Putamen (tissue), 1 donor: ENCODE measurements around the gene TNK2.
"Not testable (repeated sequence)": the region's sequence is repeated elsewhere in the genome, so short reads cannot be mapped to it uniquely, and the experiment has no call there.

ENCODE experiments used
- DNase-seq: peaks from one replicate; pipeline ENCODE4 v3.0.0-alpha.2; 2016; ENCODE audit warnings: low spot score

Gene TNK2

GRCh38 chr3:195850857-195851543, 57.4 kb downstream of the TNK2 start:
- peak; percentile 86 for DNase-seq

DNA sequence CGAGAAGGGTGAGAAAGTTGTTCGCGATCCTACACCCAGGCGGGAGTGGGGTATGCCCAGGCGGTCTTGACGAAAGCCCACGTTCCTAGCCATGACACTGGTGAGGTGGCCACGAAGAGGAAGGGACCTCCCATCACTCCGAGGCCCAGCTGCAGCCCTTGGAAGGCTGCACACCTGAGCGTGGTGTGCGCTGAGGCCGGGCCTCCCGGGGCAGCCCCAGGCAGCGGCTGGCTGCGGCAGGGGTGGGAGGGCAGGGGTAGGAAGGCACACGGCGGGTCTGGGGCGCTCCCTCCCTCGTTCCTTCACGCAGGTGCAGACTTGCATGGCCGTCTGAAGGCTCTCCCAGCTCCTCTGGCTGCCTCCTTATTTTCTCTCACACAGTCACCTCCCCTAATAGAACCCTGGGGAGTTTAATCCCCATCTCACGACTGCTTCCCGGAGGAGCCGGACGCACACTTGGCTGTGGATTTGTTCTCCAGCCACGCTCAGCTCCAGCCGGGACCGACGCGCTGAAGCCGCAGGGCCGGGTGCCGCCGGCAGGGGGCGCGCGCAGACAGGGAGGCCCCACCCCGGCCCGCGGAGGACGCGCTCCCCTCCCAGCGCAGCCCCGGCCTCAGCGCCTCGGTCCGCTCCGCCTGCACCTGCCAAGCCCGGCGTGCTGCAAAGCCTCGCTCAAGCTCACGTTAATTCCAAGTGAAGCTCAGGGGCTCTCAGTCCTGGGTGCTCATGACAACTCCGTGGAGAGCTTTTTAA, 58.9 kb downstream of the TNK2 start:
- no peak for DNase-seq

DNA sequence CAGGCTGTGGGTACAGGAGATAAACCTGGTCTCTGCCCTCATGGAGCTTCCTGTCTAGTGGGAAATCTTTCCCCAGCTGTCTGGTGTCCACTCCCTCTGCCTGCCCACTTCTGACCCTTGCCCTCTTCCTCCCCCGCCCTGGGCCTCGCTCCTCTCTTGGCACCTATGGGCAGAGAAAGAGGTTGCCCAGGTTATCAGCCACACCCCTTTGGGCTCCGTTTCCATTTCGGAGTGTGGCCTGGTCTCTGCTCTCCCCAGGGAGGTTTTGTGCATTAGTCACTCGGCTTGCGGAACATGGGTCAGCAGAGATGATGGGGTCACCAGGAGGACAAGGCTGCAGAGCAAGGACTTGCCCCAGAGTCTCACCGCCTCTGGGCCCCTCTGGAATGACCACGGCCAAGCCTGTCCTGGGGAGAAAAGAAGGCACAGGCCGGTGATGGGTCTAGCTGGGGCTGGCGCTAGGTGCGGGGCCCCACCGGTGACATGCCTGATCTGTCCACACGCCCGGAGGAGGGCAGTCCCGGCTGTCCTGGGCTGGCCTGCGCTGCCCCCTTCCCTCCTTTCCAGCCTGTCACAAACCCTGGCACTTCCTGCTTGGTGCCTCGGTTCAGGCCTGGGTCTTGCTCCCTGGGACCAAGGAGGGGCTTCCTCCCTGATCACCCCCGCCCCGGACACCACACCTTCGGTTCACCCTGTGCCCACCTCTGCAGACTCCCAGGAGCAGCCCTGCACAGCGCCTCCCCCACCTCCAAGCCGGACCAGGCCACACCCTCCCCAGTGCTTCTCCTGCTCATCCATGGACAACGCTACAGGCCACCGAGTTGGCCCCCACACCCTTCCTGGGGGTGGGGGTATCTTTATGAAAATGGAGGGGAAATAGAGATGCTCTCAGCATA, 61.0 kb downstream of the TNK2 start:
- no peak for DNase-seq

DNA sequence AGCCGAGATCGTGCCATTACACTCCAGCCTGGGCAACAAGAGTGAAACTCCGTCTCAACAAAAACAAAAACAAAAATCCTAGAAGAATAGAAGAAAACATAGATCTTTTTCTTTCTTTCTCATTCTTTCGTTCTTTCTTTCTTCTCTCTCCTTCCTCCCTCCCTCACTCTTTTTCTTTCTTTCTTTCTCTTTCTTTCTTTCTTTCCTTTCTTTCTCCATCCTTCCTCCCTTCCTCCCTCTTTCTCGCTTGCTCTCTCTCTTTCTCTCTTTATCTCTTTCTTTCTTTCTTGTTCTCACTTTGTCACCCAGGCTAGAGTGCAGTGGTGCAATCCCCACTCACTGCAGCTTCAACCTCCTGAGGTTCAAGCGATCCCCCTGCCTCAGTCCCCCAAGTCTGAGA, 62.9 kb downstream of the TNK2 start:
- DNase-seq, result no peak

DNA sequence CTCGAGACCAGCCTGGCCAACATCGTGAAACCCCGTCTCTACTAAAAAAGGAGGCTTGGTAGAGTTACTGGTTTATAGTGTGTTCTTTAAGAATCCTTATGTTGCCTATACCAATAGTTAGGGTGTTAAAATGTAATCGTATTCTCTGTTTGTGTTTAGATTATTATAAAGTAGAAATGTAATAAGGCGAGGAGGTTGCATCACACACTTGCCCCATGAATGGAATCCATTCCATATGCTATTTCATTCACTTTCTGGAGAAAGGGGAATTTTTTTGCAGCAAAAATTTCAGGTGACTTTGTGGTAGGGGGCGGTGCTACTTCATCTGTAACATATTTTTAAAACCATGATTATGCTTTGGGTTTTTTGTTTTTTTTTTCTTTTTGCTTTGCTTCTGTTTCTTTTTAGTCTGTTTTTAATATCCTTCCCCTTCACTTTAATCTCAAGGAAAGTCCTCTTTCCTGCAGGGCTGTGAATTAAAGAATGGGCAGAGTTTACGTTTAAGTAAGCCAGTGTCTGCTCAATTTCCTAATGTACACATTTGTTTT, 63.6 kb downstream of the TNK2 start:
- no peak for DNase-seq

- no peak for DNase-seq
Observed at GRCh38 chr3:195839260-195840010, 68.9 kb downstream of the TNK2 start.

GRCh38 chr3:195838714-195839113, 69.6 kb downstream of the TNK2 start:
- no peak for DNase-seq

- DNase-seq, result no peak
Observed at GRCh38 chr3:195836476-195837135, 71.7 kb downstream of the TNK2 start.

- no peak for DNase-seq
Observed at GRCh38 chr3:195835791-195836190, 72.6 kb downstream of the TNK2 start.

DNA sequence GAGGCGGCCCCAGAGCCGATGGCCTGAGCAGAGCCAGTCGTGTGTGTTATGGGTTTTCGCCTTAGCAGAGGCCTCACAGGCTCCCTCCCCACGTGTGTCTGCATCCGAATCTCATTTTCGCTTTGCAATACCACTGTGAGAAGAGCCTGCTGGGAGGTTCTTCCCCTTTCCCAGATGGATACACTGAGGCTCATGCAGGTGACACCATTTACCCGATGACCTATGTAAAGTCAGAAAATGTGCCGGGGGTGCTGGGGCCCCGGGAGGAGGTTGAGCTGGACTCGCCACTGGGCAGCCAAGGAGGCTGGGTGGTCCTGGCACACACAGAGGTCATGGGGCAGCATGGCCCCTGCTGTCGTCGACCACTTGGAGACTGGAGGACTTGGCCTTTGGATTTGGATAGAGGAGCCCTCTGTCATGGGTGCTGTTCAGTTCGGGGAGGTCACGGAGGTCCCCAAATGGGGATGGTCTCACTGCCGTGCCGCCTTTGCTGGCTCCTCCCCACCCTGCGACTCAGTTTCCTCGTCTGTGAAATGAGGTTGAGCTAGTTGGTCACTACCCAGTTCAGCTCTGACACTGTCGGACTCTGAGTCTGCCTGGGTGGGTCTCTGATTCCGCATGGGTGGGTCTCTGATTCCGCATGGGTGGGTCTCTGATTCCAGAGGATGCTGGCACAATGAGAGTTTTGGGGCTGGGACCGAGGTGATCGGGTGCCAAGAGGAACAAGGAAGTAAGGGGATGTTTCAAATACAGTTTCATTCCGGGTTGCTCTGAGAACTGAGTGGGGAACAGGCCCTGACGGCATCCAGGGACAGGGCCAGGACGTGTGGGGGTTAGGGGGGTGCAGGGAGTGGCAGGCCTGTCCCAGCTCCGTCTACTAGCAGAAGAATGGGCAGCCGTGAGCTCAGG, 73.4 kb downstream of the TNK2 start:
- no peak for DNase-seq

DNA sequence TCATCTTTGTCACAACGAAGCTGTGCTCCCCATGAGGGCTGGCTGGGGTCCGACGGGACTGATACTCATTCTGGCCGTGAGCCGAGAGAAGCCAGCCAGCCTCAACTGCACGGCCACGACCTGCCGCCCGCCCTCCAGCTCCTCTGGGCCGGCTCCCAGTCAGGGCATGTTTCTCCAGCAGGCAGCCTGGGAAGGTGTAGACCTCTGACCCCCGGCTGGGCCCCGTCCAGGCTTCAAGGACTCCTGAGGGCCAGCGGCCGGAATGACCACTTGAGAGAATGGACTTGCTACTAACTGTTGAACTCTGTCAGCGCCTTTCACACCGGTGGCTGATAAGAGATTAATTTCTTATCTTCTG, 78.5 kb downstream of the TNK2 start:
- no peak for DNase-seq

GRCh38 chr3:195828762-195829161, 79.6 kb downstream of the TNK2 start:
- no peak for DNase-seq

DNA sequence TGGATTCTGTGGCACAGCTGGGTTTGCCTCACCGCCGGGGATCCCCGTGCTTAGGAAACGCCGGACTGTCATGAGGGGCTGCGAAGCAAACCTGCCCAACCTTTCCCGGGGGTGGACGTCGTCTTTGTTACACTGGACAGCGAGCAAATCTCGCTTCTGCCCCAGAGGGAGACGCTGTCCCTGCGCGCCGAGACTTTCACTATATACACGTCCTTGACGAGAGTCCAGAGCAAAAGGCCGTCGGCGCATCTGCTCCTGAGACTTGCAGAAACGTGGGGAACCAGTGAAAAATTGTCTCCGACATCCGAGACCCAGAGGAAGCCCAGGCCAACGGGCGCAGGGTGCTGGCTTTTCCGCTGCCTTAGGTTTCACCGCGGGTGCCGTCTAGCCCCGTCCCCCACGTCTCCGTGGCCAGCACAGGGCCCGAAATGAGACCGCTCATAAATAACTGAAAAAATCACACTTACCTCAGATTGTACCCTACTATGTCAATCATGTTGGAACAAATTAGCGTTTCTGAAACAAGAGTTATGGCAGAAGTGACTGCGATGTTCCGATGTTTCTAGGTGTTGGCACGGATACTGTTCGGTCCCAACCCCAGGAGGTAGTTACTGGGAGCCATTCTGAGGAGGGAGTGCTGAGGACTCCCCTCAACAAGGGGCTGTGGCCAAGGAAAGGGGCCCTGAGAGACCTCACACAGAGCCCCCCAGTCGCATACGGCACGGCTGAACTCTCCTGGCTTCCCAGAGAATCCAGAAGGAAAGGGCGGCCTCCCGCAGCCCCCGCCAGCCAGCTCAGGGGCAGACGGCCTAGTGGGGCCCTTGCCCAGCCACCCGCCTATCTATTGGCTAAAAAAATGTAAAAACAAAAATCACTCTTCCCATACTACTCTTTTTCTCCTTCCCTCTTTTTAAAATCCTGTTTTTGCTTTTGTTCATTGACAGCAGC, 82.2 kb downstream of the TNK2 start:
- no peak for DNase-seq

DNA sequence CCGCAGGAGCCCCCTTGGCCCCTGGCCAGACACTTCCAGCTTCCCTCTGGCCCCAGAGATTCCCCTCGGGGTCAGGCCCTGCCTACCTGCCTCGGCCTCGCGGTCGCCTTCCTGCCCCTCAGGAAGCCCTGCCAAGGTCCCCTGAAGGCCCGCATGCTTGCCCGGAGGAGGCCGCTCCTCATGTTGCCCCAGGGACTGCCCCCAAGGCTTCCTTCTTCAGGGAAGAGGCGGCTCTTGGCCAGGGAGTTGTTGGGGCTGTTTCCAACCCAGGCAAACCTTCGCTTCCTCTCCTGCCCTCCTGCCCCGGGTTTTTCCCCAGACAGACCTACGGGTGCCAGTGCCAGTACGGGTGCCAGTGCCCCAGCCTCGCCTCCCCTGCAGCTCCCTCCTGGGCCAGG, 83.2 kb downstream of the TNK2 start:
- DNase-seq, result no peak

GRCh38 chr3:195824425-195825190, 83.7 kb downstream of the TNK2 start:
- DNase-seq, result not testable (repeated sequence)

GRCh38 chr3:195823999-195824398, 84.4 kb downstream of the TNK2 start:
- DNase-seq, result no peak

DNA sequence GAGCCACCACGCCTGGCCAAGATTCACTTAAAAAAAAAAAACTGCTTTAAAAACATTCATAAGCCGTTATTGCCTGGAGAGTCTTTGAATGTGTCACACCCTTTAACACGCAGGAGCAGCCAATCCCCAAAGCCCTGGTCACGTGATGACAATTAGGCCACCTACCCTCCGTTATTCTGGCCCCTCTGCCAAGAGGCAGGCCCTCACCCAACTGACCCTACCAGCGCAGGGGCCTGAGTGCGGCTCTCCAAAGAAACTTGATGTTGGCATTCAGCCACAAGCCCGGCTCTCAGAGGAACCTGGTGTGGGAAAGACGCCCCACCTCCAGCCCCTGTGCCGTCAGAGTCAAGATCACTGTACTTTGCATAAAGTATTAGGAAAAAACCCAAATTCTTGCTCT, 85.1 kb downstream of the TNK2 start:
- no peak for DNase-seq

DNA sequence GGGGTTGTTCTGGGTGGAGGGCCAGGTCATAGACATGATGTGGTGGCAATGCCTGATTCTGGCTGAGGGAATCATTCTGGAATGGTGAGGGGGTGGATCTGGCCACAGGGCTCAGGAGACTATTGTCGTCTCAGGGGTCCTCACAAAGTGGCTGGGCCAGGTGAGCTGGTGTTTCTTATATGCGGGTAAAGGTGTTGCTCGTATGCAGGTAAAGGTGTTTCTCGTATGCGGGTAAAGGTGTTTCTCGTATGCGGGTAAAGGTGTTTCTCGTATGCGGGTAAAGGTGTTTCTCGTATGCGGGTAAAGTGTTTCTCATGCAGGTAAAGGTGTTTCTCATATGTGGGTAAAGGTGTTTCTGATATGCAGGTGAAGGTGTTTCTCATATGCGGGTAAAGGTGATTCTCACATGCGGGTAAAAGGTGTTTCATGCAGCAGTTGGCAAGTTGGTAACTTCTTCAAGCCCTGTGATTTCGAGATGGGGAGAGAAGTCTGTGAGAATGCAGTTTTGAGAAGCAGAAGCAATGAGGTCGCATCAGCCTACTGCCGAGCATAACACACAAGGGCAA, 86.1 kb downstream of the TNK2 start:
- no peak for DNase-seq
